GM18526 (cell line): ENCODE measurements around the gene TRAK1.

ENCODE experiments used
- POLR2A ChIP-seq: IDR thresholded peaks from 3 replicates; pipeline ENCODE4 v1.6.1; 2011; ENCODE audit not compliant: insufficient read length; ENCODE audit errors: extremely low read depth

Gene TRAK1

DNA sequence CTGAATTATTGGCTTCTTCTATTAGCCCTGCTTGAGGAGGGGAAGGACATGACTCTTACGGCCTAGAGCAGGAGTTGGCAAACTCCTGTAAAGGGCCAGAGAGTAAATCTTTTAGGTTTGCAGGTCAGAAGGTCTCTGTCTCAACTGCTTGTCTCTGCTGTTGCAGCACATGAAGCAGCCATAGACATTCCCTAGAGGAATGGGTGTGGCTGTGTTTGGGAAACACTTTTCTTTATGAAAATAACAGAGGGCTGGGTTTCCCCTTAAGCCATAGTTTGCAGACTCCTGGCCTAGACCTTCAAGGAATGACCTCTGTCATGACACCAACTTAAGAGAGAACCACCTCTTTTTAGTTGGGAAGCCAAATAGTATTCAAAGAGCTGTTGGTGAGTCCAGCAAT lies 10.3 kb downstream of the TRAK1 start:
- no peak for TF ChIP-seq POLR2A

DNA sequence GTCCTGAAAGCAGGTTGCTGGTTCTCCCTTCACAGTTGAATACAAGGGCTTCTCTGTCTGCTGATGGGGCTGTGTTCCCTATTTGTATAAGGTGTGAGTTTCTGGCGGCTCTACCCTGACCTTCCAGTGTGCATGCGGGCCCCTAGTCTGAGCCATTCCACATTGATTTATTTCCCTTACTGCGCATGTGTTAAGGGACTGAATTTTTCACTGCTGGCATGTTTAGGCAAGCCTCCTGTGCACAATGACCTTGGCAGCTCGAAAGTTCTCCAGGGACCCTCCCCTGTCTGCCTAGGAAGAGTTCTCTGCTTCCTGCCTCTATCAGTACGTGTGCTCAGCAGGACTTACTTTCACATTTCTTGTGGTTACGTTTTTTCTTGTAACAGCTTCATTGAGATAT lies 11.4 kb downstream of the TRAK1 start:
- no peak for TF ChIP-seq POLR2A

DNA sequence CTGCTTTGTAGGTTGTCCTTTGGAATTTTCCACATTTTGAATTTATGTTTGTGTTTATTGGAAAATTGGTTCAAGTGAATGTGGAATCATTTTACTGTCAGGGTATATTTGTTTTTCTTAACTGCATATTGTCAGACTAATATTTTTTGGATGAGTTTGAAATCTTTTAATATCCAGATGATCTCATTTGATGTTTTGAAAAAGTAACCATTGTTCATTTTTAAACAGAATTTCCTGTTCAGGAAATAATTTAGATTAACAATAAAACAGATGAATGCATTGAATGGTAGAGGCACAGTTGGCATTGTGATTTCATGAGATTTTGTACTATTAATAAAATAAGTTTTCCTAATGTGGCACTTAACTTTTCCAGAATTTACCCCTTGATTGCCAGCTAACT lies 15.5 kb downstream of the TRAK1 start:
- TF ChIP-seq POLR2A, result no peak

DNA sequence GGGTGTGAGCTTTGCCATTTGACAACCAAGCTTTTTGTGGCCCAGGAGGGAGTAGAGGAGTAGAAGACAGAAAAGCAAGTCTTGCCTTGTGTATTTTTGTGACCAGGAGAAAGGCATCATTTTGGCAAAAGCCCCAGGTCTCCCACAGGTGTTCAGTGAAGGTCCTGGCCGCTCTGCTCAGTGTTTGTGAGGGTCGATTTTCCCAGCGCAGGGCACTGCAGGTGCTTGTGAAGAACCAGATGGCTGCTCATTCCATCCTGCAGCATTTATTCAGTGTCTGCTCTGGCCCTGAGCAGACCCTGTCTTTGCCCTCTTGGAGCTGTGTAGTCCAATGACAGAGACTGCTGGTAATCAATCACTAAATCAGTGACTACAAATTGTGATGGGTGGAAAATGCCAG lies 19.5 kb downstream of the TRAK1 start:
- TF ChIP-seq POLR2A, result no peak

DNA sequence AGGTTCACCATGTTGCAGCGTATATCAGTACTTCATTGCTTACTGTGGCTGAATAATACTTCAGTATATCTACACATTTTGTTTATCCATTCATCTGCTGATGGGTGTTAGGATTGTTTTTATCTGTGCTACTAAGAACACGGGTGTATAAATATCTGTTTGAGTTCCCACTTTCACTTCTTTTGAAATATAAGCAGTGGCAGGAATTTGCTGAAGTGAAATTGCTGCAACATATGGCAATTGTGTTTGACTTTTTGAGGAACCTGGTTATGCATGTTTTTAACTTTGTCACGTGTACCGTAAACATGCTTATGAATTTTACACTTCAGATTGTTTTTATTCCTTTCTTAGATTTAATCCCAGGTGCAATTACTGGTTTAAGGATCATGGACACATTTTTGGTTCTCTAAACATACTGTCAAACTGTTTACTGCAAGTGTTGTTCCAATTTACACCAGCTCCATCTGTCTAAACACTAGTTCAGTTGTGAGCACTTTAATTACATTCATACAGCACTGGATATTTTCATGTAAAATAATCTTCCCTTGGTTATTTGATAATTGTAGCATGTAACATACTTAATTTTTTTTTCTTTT lies 23.1 kb downstream of the TRAK1 start:
- TF ChIP-seq POLR2A, result no peak

DNA sequence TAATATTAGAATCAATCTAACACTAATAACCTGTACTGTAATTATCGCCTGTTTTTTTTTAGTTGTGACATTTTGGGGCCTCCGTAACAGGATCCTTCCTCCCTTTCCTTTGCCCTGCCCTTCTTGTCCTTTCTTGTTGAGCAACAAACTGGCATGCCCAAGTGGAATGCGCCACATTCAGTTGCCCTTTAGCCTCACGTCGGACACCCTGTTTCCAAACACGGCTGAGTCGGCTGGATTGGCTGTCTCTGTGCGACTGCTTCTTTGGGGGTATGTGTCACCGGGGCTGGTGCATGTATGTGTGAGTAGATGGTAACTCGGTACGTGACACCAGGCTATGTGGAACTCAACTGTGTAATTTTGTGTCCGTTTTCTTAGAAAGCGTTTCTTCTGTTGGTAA lies 24.1 kb downstream of the TRAK1 start:
- TF ChIP-seq POLR2A, result no peak

DNA sequence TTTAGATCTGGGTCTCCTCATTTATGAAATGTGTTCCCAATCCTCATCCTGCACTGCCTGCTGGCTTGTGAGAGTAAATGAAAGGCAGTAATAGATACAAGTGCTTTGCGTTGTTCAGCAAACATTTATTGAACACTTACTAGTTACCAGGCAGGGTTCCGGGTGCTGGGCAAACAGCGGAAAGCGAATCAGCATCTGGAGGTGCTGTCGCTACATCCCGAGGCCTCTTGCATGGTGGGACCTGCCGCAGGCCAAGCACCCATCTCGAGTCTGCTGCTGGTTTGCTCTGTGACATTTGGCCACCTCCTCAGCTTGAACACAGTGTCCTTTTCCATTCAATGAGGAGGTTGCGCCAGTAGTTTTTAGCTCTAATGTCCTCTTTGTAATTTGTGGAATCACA lies 24.8 kb downstream of the TRAK1 start:
- no peak for TF ChIP-seq POLR2A

DNA sequence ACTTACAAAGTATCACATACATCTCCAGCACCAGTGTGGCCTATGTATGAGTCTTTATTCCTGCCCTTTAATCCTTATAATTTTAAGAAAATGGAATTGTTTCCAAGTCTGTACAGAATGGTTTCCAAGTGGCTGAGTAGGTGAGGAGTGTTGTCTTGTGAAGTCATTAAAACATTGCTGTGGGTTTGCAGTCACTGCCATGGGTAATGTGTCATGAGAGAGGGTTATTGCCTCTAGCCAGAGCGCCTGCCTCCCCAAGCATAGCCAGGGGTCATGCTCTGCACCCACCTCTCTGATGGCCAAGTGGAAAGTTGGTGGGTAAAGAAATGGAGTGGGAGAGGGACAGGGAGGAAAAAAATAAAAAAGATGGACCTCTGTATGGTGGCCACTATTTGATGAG lies 25.3 kb downstream of the TRAK1 start:
- TF ChIP-seq POLR2A, result no peak

DNA sequence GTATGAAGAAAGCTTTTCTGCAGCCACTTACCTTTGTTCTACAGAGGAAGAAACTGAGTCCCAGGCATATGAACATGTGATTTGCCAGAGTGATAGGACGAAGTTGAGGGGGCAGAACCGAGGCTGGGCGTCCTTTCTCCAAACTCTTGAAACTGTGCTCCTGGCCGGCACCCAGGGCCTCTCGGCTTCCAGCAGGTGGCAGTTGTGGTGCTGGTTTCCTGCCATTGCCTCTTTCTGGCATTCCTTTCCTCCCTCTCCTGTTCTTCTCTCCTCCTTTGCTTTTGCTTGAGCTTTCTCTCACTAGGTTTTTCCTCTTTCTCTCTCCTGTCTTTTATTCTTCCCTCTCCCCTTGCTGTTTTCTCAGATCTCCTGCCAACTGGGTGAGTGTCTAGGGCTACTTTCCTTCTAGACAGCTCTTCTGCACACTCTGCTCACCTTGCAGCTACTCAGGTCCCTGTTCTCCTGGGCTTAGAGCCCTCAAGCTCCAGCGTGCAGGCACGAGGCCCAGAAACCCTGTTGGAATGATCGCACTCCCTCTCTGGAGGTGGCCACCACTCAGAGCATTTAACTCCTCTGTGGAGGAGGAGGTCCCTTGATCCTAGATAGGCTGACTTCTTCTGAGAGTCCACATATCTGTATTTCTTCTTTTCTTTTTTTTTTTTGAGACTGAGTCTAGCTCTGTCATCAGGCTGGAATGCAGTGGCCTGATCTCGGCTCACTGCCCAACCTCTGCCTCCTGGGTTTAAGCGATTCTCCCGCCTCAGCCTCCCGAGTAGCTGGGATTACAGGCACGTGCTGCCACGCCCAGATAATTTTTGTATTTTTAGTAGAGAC lies 26.2 kb downstream of the TRAK1 start:
- no peak for TF ChIP-seq POLR2A

DNA sequence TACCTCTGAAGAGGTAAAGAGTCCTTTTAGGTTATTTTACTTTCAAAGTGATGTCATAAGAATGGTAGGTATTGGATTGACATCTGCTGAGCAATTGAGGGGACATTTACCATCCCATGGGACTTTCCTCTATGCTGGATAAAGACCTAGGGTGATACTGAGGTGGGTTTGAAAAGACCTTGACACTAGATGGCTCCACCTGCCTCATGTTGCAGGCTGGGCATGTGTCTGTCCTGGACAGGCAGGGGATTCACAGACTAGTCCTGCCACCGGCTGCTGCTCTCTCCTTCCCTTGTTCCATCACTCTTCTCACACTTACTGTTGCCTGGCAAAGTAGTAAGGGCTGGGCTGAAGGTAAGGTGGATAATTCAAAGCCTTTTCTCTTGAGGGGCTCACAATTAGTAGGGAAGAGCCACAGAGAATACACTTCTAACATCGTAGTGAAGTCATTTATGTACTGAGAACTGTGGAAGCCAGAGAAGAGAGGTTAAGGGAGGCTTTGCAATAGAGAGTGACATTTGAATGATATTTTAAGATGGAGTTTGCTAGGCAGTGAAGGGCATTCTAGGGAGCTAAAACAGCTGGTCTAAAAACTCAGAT lies 27.7 kb downstream of the TRAK1 start:
- no peak for TF ChIP-seq POLR2A

DNA sequence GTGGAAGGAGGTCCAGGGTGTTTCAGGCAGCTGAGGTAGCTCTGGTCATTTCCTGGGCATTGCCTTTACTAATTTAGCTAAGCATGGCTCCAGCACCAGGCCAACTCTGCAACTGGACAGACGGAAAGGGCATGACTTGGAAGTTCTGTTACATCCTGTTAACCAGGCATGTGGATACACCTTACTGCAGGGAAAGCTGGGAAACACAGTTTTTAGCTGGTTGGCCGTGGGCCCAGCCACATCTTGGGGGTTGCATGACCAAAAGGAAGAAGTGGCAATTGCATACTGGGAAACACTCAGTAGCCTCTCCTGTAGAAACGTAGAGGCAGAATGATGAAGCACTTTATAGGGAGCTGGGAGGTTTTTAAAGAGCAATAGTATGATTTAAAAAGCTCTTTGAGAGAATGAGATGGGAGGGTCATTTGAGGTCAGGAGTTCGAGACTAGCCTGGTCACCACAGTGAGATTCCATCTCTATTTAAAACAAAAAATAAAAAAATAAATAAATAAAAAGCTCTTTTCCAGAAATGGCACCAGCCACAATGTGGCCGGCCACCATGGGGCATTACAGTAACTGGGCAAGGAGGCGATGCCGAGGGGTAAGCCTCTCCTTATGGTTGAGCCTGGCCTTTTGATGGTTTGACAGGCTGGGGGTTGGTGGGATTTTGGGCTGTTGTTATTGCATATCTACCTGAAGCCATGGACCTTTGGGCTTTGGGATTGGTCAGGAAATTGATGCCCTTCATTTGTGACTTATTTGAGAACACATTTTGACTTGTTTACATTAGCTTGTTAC lies 28.6 kb downstream of the TRAK1 start:
- no peak for TF ChIP-seq POLR2A

DNA sequence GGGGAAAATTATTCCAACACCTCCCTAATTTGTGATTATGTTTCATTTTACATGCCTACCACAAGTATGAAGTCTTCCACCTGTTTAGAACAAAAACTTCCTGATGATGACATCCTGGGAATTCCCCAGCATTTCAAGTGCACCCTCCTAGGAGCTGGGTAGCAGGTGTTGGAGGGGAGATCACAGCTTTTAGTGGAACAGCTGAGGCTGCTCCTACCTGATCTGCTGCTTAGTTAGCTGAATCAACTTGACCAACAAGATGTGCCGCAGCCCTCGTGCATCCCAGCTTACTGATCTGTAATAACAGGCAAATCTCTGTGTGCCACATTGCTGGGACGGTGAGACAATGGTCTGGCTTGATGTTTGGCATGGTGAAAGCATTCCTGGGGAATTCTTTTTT lies 29.7 kb downstream of the TRAK1 start:
- no peak for TF ChIP-seq POLR2A

DNA sequence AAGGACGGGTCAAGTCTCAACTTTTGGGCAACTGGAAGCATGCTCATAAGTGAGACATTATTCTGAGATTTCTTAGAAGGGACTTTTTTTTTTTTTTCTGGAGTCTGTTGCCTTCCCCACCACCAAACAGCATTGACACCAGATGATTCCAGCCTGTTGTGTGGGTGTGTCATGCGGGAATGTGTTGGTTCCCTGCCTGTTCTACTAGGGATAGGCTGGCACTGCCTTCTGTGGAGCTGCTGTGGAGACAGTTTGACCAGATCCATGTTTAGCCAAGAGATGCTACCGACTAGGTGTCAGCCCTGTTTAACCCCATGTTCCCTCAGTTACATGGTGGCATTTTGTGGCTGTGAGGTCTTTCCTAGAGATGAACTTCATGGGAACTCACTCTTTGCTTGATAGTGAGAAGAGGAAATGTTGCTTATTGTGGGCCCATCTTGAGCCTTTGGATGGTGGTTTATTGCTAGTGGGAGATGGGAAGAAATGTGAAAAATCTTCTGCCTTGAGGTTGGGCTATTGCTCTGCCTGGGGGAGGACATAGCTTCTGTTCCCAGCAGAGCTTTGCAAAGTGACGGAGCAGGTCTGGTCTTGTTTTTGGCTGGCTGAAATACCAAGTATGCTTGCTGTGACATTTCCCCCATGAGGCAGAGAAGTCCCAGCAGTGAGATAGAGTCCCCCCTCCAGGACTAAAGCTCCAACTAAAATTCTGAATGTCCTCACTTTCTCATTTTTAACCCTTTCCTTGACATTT lies 31.3 kb downstream of the TRAK1 start:
- no peak for TF ChIP-seq POLR2A

DNA sequence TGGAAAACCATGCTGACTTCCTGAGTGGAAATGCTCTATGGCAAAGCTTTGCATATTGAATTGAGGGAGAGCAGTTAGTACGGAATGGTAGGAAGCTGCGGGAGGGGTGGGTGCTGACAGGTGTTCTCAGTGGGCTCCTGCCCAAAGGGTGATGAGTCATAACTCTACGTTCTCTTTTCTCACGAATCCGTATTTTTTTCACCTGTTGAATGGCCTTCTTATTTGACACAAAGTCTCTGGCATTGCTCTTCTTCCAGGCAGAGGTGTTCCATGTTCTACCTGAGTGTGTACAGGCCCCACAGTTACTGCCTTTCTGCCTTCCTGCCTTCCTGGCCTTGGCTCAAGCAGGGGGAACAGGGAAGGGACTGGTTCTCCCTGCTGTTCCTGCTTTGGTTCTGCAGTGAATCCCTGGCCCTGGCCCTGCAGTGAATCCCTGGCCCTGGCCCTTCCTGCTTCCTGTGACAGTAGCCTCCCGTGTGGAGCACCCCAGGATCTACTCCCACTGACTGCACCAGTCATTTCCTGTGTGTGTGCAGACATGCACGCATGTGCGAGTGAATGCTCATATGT lies 31.9 kb downstream of the TRAK1 start:
- no peak for TF ChIP-seq POLR2A
